BLaER1 (cell line): ENCODE measurements around the gene SLPI.

Experiments
- H3K27ac ChIP-seq: shearing (Covaris generic); formaldehyde crosslinking; 2 replicates; pipeline ENCODE4 v1.8.1; 2022
- H3K27me3 ChIP-seq: shearing (Covaris generic); formaldehyde crosslinking; 2 replicates; pipeline ENCODE4 v1.8.1; 2022
- H3K36me3 ChIP-seq: shearing (Covaris generic); formaldehyde crosslinking; 2 replicates; pipeline ENCODE4 v1.8.1; 2022
- H3K4me1 ChIP-seq: shearing (Covaris generic); formaldehyde crosslinking; 2 replicates; pipeline ENCODE4 v1.8.1; 2022
- H3K4me2 ChIP-seq: shearing (Covaris generic); formaldehyde crosslinking; 2 replicates; pipeline ENCODE4 v1.8.1; 2022
- H3K4me3 ChIP-seq: shearing (Covaris generic); formaldehyde crosslinking; 2 replicates; pipeline ENCODE4 v1.8.1; 2022
- H3K9ac ChIP-seq: shearing (Covaris generic); formaldehyde crosslinking; 2 replicates; pipeline ENCODE4 v1.8.1; 2022
- H3K9me3 ChIP-seq: shearing (Covaris generic); formaldehyde crosslinking; 2 replicates; pipeline ENCODE4 v1.8.1; 2022
- H4K20me1 ChIP-seq: shearing (Covaris generic); formaldehyde crosslinking; 2 replicates; pipeline ENCODE4 v1.8.1; 2022
- Cebpa-rat ChIP-seq: shearing (Covaris generic); IDR thresholded peaks from 2 replicates; pipeline ENCODE4 v1.8.1; 2022

Gene SLPI

GRCh38 chr20:45254383-45255262 is at the start of gene SLPI:
Gene SLPI, minus strand, starts transcription at chr20:45254564. Its CDS starts 21 bp downstream, at chr20:45254543.
- H3K9ac ChIP-seq = no peak within 1 kb of the TSS
- no peaks in the 10 kb centered on the region for H3K27me3 ChIP-seq
- no peak within 1 kb of the TSS for H3K27ac ChIP-seq
- H3K4me1 ChIP-seq = no peaks in the 10 kb centered on the region
- H3K9me3 ChIP-seq = no peaks in the 10 kb centered on the region
- TF ChIP-seq Cebpa-rat = no peak
- H3K36me3 ChIP-seq = no peaks in the 10 kb centered on the region
- no peak within 1 kb of the TSS for H3K4me3 ChIP-seq
- H3K4me2 ChIP-seq = no peak within 1 kb of the TSS
- no peaks in the 10 kb centered on the region for H4K20me1 ChIP-seq

- H3K4me2 ChIP-seq = no peak overlapping the region
- no peaks in the 10 kb centered on the region for H3K36me3 ChIP-seq
- TF ChIP-seq Cebpa-rat = no peak
- H3K9ac ChIP-seq = no peak overlapping the region
- H3K4me3 ChIP-seq = no peak overlapping the region
- peaks cover 6% of the 10 kb centered on the region; the same call in 1 of the 2 replicates for H3K27me3 ChIP-seq
- H3K9me3 ChIP-seq = no peaks in the 10 kb centered on the region
- no peaks in the 10 kb centered on the region for H4K20me1 ChIP-seq
- H3K4me1 ChIP-seq = peaks cover 19% of the 10 kb centered on the region
- H3K27ac ChIP-seq = no peak overlapping the region
These were observed 49.5 kb upstream of the SLPI start for GRCh38 chr20:45303586-45304463.

- Histone ChIP-seq H3K4me2 (no peak overlapping the region), H3K36me3 (no peaks in the 10 kb centered on the region), H3K27me3 (no peaks in the 10 kb centered on the region; the same call in 1 of the 2 replicates), H3K4me1 (no peaks in the 10 kb centered on the region), H4K20me1 (no peaks in the 10 kb centered on the region), H3K9me3 (no peaks in the 10 kb centered on the region), H3K27ac (no peak overlapping the region), H3K4me3 (no peak overlapping the region), H3K9ac (no peak overlapping the region)
- TF ChIP-seq Cebpa-rat = no peak
These were observed 47.5 kb upstream of the SLPI start for GRCh38 chr20:45301824-45302271.

GRCh38 chr20:45300961-45301360 is 46.6 kb upstream of the SLPI start:
- H3K4me2 ChIP-seq = no peak overlapping the region

GRCh38 chr20:45299786-45300185 is 45.4 kb upstream of the SLPI start:
- Histone ChIP-seq H3K27ac (no peak overlapping the region), H4K20me1 (no peaks in the 10 kb centered on the region), H3K9ac (no peak overlapping the region), H3K9me3 (peaks cover 5% of the 10 kb centered on the region), H3K4me3 (no peak overlapping the region), H3K4me2 (no peak overlapping the region), H3K27me3 (no peaks in the 10 kb centered on the region), H3K36me3 (no peaks in the 10 kb centered on the region), H3K4me1 (no peaks in the 10 kb centered on the region)
- no peak for TF ChIP-seq Cebpa-rat

More at GRCh38 chr20:45300961-45301360, 46.6 kb upstream of the SLPI start:
- Histone ChIP-seq H3K9ac (no peak overlapping the region), H3K4me3 (no peak overlapping the region), H3K36me3 (no peaks in the 10 kb centered on the region), H3K4me1 (no peaks in the 10 kb centered on the region), H3K27me3 (no peaks in the 10 kb centered on the region), H3K9me3 (no peaks in the 10 kb centered on the region), H4K20me1 (no peaks in the 10 kb centered on the region), H3K27ac (no peak overlapping the region)
- TF ChIP-seq Cebpa-rat = no peak

- Histone ChIP-seq H3K4me1 (no peaks in the 10 kb centered on the region), H3K9me3 (peaks cover 8% of the 10 kb centered on the region), H3K27me3 (peaks cover 14% of the 10 kb centered on the region), H3K4me3 (no peak overlapping the region), H3K4me2 (no peak overlapping the region), H3K27ac (no peak overlapping the region), H3K9ac (no peak overlapping the region), H3K36me3 (no peaks in the 10 kb centered on the region), H4K20me1 (no peaks in the 10 kb centered on the region)
- TF ChIP-seq Cebpa-rat = no peak
These were observed 43.6 kb upstream of the SLPI start for GRCh38 chr20:45297786-45298497.

GRCh38 chr20:45294659-45295058 is 40.3 kb upstream of the SLPI start:
- Histone ChIP-seq H3K4me1 (peaks cover 12% of the 10 kb centered on the region), H3K4me2 (no peak overlapping the region), H3K9ac (no peak overlapping the region), H4K20me1 (no peaks in the 10 kb centered on the region), H3K36me3 (no peaks in the 10 kb centered on the region), H3K27ac (no peak overlapping the region), H3K27me3 (peaks cover 24% of the 10 kb centered on the region), H3K9me3 (peaks cover 8% of the 10 kb centered on the region), H3K4me3 (no peak overlapping the region)
- TF ChIP-seq Cebpa-rat = no peak

GRCh38 chr20:45294003-45294368 is 39.6 kb upstream of the SLPI start:
- H3K4me1 ChIP-seq = peaks cover 12% of the 10 kb centered on the region
- H3K27me3 ChIP-seq = peaks cover 24% of the 10 kb centered on the region
- H3K36me3 ChIP-seq = no peaks in the 10 kb centered on the region
- H3K4me3 ChIP-seq = peak overlapping the region; percentile 68
- no peak overlapping the region for H3K27ac ChIP-seq
- H3K9me3 ChIP-seq = peaks cover 8% of the 10 kb centered on the region
- no peaks in the 10 kb centered on the region for H4K20me1 ChIP-seq
- peak overlapping the region; percentile 81; the same call in 1 of the 2 replicates for H3K4me2 ChIP-seq
- H3K9ac ChIP-seq = no peak overlapping the region; the same call in 1 of the 2 replicates
- TF ChIP-seq Cebpa-rat = no peak
